ENCODE measurements around the gene MTMR3.
A peak's percentile ranks its signal among the peaks of the same experiment; 100 is the strongest.
"Not testable (repeated sequence)": the region's sequence is repeated elsewhere in the genome, so short reads cannot be mapped to it uniquely, and the experiment has no call there.

The MTMR3 gene

GRCh38 chr22:30054067-30054763 is 171.2 kb downstream of the MTMR3 start:
- DNase-seq (ENCODE audit: low read depth in 2 of 2) = no peak

- no peak for DNase-seq (ENCODE audit: low read depth in 2 of 2)
Observed at GRCh38 chr22:30054764-30055069, 171.7 kb downstream of the MTMR3 start.

DNA sequence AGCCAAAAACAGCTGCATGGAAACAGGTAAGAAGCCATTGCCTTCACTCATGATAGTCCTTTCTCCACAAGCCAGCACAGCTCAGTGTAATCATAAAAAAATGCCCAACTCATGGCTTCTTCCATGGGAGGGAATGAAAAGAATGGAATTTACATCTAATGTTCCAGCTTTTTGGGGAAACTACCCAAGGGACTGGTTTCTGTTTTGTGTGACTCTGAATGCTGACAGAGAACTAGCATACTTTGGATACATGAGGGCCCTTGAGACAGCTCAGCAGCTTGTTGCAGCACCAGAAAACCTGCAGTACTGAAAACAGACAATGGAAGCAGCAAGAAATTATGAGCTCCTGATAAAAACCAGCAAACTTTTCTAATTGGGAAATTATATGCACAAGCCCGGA is 173.0 kb downstream of the MTMR3 start:
- no peak for DNase-seq (ENCODE audit: low read depth in 2 of 2)

DNA sequence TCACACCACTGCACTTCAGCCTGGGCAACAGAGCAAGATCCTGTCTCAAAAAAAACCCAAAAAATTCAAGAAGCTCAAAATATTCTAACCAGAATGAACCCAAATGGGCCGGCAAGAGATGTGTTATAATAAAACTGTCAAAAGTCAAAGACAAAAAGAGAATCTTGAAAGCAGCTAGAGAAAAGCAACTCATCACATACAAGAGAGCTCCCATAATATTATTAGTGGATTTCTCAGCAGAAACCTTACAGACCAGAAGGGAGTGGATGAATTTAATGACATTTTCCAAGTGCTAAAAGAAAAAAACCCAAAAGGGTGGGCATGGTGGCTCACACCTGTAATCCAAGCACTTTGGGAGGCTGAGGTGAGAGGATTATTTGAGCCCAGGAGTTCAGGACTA is 174.4 kb downstream of the MTMR3 start:
- DNase-seq (ENCODE audit: low read depth in 2 of 2) = no peak

DNA sequence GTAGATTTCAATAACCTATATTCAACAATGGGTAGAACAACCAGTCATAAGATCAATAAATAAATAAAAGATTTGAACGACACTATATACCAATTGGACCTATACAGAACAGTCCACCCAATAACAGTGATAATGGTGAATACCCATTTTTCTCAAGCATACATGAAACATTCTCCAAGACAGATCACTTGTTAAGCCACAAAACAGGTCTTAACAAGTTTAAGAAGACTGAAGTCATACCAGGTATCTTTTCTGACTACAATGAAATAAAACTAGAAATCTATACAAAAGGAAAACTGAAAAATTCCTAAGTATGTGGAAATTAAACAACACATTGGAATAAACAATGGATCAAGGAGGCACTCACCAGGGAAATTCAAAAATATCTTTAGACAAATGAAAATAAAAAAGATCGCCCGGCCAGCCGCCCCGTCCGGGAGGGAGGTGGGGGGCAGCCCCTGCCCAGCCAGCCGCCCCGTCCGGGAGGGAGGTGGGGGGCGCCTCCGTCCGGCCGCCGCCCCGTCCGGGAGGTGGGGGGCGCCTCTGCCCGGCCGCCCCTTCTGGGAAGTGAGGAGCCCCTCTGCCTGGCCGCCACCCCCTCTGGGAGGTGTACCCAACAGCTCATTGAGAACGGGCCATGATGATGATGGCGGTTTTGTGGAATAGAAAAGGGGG is 176.5 kb downstream of the MTMR3 start:
- DNase-seq (ENCODE audit: low read depth in 2 of 2) = not testable (repeated sequence)

DNA sequence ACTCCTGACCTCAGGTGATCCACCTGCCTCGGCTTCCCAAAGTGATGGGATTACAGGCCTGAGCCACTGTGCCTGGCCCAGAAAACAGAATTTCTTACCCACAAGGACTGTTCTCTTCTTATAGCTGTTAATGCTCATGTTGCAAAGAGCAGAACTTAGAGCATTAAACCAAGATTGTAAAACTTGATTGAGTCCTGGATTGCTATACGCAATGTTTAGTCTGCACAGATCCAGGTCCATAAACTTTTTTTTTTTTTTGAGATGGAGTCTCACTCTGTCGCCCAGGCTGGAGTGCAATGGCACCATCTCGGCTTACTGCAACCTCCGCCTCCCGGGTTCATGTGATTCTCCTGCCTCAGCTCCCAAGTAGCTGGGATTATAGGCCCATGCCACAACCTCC is 178.1 kb downstream of the MTMR3 start:
- DNase-seq (ENCODE audit: low read depth in 2 of 2) = not testable (repeated sequence)

DNA sequence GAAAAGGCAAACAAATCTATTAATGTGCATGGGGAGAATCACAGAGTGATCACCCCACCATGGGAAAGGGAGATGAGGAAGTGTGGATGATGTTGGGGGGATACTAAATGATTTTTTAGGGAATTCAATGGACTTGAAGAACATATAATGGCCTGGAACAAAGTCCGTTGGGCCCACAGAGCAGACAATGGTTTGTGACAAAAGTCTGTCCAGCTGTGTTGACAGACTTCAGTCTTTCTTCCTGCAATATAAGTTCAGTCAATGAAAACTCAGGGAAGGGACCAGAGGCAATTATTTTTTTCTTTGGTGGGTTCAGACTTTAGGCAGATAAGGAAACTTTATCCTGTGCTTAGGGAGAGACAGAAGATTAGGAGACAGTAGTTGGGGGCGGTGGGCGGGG is 179.3 kb downstream of the MTMR3 start:
- no peak for DNase-seq (ENCODE audit: low read depth in 2 of 2)

- no peak for DNase-seq (ENCODE audit: low read depth in 2 of 2)
Observed at GRCh38 chr22:30062950-30063349, 180.0 kb downstream of the MTMR3 start.

DNA sequence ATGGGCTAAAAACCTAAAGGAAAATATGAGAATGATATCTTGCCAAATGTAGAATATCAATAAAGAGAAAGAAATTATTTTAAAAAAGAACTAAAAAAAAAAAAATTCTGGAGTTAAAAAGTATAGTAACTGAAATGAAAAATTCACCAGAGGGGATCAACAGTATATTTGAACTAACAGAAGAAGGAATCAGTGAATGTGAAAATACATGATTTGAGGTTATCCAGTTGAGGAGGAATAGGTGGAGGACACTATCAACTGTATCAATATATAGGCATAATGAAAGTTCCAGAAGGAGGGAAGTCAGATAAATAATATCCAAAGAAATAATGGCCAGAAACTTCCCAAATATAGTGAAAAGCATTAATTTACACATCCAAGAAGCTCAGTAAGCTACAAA is 181.2 kb downstream of the MTMR3 start:
- DNase-seq (ENCODE audit: low read depth in 2 of 2) = no peak

GRCh38 chr22:30073743-30074142 is 190.8 kb downstream of the MTMR3 start:
- DNase-seq (ENCODE audit: low read depth in 2 of 2) = no peak

DNA sequence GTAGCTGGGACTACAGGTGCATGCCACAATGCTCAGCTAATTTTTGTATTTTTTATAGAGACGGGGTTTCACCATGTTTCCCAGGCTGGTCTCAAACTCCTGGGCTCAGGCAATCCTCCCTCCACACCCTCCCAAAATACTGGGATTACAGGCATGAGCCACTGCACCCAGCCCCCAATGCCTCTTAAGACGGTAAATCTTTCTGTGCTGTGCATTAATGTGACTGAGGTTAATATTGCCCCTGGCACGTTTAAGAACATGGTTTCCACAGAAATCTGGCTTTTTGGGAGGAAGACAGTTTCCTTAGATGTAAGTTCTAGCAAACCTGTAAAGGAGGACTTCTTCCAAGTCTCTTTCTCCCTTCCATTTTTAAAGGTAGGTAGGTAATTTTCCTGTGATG is 191.2 kb downstream of the MTMR3 start:
- no peak for DNase-seq (ENCODE audit: low read depth in 2 of 2)

GRCh38 chr22:30074994-30075393 is 192.0 kb downstream of the MTMR3 start:
- DNase-seq (ENCODE audit: low read depth in 2 of 2) = no peak

GRCh38 chr22:30077279-30077880 is 194.4 kb downstream of the MTMR3 start:
- no peak for DNase-seq (ENCODE audit: low read depth in 2 of 2)

DNA sequence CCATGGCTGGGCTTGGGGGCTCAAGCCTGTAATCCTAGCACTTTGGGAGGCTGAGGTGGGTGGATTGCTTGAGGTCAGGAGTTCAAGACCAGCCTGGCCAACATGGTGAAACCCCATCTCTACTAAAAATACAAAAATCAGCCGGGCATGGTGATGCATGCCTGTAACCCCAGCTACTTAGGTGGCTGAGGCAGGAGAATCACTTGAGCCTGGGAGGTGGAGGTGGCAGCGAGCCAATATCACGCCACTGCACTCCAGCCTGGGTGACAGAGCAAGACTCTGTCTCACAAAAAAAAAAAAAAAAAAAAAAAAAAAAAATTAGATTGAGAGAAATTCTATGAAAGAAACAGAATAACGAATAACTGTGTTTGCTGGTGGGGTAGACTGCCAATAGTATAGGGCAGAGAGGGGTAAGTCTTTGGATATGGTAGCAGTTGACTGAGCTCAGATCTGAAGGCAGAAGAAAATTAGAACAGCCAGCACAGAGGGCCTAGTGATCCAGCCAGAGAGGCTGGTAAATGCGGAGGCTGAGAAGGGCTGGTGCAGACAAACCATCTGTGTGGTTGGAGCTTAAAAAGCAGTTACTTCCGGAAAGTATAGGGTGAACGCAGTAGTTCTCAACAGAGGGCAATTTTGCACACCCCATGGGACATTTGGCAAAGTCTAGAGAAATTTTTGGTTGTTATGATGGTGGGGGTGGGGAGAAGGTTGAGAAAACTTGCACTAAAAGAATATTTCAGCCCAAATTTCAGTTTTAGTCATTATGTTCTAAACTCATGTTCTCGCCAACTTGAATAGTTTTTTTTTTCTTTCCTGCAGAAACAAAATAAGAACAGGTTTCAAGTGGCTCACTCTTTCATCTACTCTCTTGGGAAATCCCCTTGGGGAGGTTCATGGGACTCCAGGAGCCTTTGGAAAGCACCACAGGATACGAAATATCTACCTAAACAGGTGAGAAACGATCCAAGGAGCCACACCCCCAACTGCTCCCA is 195.6 kb downstream of the MTMR3 start:
- peak in 1 of 2 donors; percentile 11 for DNase-seq (ENCODE audit: low read depth in 2 of 2)

GRCh38 chr22:30079952-30080533 is 197.1 kb downstream of the MTMR3 start, which contains the start of gene HORMAD2:
TSS of gene HORMAD2 (plus strand) at chr22:30080464. CDS start at chr22:30093953, 13,489 bp downstream.
- no peak for DNase-seq (ENCODE audit: low read depth in 2 of 2)
